T-cell (primary cell): ENCODE data around the gene SPECC1. TPM values are rescaled to one million over a fixed set of nuclear protein-coding genes. Genes with fewer than 3 reads are reported as not detected.
A peak's percentile ranks its signal among the peaks of the same experiment; 100 is the strongest.
"Not testable (repeated sequence)": the region's sequence is repeated elsewhere in the genome, so short reads cannot be mapped to it uniquely, and the experiment has no call there.

Source experiments
- ATAC-seq, 4 experiments: fragments of 200-7000 bp in 3 of 4; fragments of 150-1000 bp in 1 of 4; cut with Tn5 transposase; replicated peaks in 1 of 4; 1 replicate in 3 of 4; 2 replicates in 1 of 4; pipeline ENCODE4 v1.10.0; 2021; ENCODE audit warnings: moderate library complexity in 3 of 4, mild to moderate bottlenecking in 2 of 4, moderate number of reproducible peaks in 1 of 4
- CTCF ChIA-PET, 2 donors: fragments of 300-600 bp; sonication (Branson Sonifier 250); formaldehyde crosslinking; loops; one replicate each; lab custom pipeline; 2022; ENCODE audit warnings: antibody characterized with exemption in 2 of 2; lab: Charles Lee
- POLR2A ChIA-PET, 2 donors: fragments of 300-600 bp; sonication (Branson Sonifier 250); formaldehyde crosslinking; loops; one replicate each; lab custom pipeline; 2022; ENCODE audit warnings: antibody characterized with exemption in 2 of 2; lab: Charles Lee
- DNase-seq, 35 experiments: peaks; one replicate each; pipeline versions ENCODE4 v3.0.0 to v3.0.0-alpha.2; 2013 to 2023
- H3K27ac ChIP-seq: one replicate; pipeline ENCODE4 v1.5.1; 2013; ENCODE audit warnings: low read length
- H3K27me3 ChIP-seq, 2 experiments: replicated peaks in 1 of 2; 1 replicate in 1 of 2; 2 replicates in 1 of 2; pipeline versions ENCODE4 v1.6.1 to v1.7.0; 2013; ENCODE audit warnings: low read length in 1 of 2, mixed read lengths in 1 of 2; ENCODE audit not compliant: control insufficient read depth in 2 of 2, insufficient read depth in 2 of 2; ENCODE audit errors: extremely low read depth in 1 of 2
- H3K36me3 ChIP-seq, 2 donors: 1 replicate in 1 of 2; 2 replicates in 1 of 2; pipeline versions ENCODE4 v1.6.1 to v1.7.0; 2013; ENCODE audit warnings: low read length in 1 of 2; ENCODE audit not compliant: control insufficient read depth in 2 of 2, insufficient read depth in 1 of 2; ENCODE audit errors: extremely low read depth in 1 of 2
- H3K4me1 ChIP-seq, 2 experiments: 1 replicate in 1 of 2; 2 replicates in 1 of 2; pipeline versions ENCODE4 v1.6.1 to v1.7.0; 2013; ENCODE audit warnings: low read length in 2 of 2, mixed read lengths in 1 of 2; ENCODE audit not compliant: insufficient read depth in 2 of 2, control insufficient read depth in 1 of 2; ENCODE audit errors: extremely low read depth in 1 of 2
- H3K4me3 ChIP-seq, 2 donors: 1 replicate in 1 of 2; 2 replicates in 1 of 2; pipeline versions ENCODE4 v1.5.1 to v1.7.0; 2013; ENCODE audit warnings: mild to moderate bottlenecking in 2 of 2, low read length in 1 of 2, moderate library complexity in 1 of 2; ENCODE audit not compliant: control insufficient read depth in 1 of 2; ENCODE audit errors: extremely low read depth in 1 of 2
- H3K9me3 ChIP-seq: 2 replicates; pipeline ENCODE4 v1.7.0; 2013
- H3K27ac Mint-ChIP-seq, 2 donors: one replicate each; pipeline ENCODE4 v1.8.0; 2020 to 2021; ENCODE audit warnings: mild to moderate bottlenecking in 2 of 2, mixed read lengths in 2 of 2
- H3K27me3 Mint-ChIP-seq, 2 donors: one replicate each; pipeline ENCODE4 v1.8.0; 2021 to 2022; ENCODE audit warnings: mixed read lengths in 2 of 2
- H3K36me3 Mint-ChIP-seq: one replicate; pipeline ENCODE4 v1.8.0; 2021; ENCODE audit warnings: mixed read lengths
- H3K4me1 Mint-ChIP-seq, 3 donors: one replicate each; pipeline ENCODE4 v1.8.0; 2020 to 2022; ENCODE audit warnings: mixed read lengths in 3 of 3, mild to moderate bottlenecking in 1 of 3
- H3K4me3 Mint-ChIP-seq, 3 donors: one replicate each; pipeline ENCODE4 v1.8.0; 2020 to 2022; ENCODE audit warnings: mild to moderate bottlenecking in 3 of 3, mixed read lengths in 3 of 3, moderate library complexity in 3 of 3
- H3K9me3 Mint-ChIP-seq, 3 donors: one replicate each; pipeline ENCODE4 v1.8.0; 2020 to 2022; ENCODE audit warnings: mixed read lengths in 3 of 3
- WGBS: methylation state at CpG from one replicate; pipeline ENCODE4 v1.1.5; 2013; ENCODE audit warnings: missing lambda C conversion rate; ENCODE audit not compliant: insufficient coverage; 5-methylcytosine and 5-hydroxymethylcytosine counted together
- total RNA-seq, 35 experiments: library from RNA in 6 of 35; stranded (reverse) in 6 of 35; fragments of 120-200 nt in 1 of 35; gene quantifications; one replicate each; pipeline versions ENCODE4 v1.2.1 to v1.2.4 and lab custom pipeline; 2013 to 2026

SPECC1 gene
- total RNA-seq, 5 donors from 2014 or later (not counting 1 experiment from before 2014, with no cell fraction given), result 3.9 to 12.9 (median 6.0) TPM

- ATAC-seq (no peak), DNase-seq (no peak)
- 81% methylated on average over 10 of the region's 10 CpGs for WGBS
- Mint-ChIP-seq H3K36me3 (no peaks in the 10 kb centered on the region), H3K4me1 (no peaks in the 10 kb centered on the region), H3K27ac (peak overlapping the region in 1 of 2 donors; percentile 16), H3K27me3 (no peaks in the 10 kb centered on the region), H3K4me3 (no peak overlapping the region), H3K9me3 (no peaks in the 10 kb centered on the region)
- Histone ChIP-seq H3K4me3 (no peak overlapping the region), H3K9me3 (no peaks in the 10 kb centered on the region), H3K4me1 (peaks cover 0 to 6% of the 10 kb centered on the region in 2 experiments), H3K27ac (no peak overlapping the region), H3K27me3 (no peaks in the 10 kb centered on the region), H3K36me3 (no peaks in the 10 kb centered on the region)
- CTCF ChIA-PET, result no interaction called here
- POLR2A ChIA-PET, result no interaction called here
Measured at GRCh38 chr17:20313306-20313705, 304.1 kb downstream of the SPECC1 start.

GRCh38 chr17:20313891-20314290 is 304.7 kb downstream of the SPECC1 start:
- Histone ChIP-seq H3K4me3 (no peak overlapping the region), H3K36me3 (no peaks in the 10 kb centered on the region), H3K27me3 (no peaks in the 10 kb centered on the region), H3K9me3 (no peaks in the 10 kb centered on the region), H3K27ac (no peak overlapping the region), H3K4me1 (peaks cover 0 to 6% of the 10 kb centered on the region in 2 experiments)
- CTCF ChIA-PET, result no interaction called here
- H3K4me3 Mint-ChIP-seq, result no peak overlapping the region
- no peaks in the 10 kb centered on the region for H3K9me3 Mint-ChIP-seq
- ATAC-seq (no peak), DNase-seq (no peak)
- H3K27me3 Mint-ChIP-seq, result no peaks in the 10 kb centered on the region
- no peak overlapping the region for H3K27ac Mint-ChIP-seq
- POLR2A ChIA-PET, result no interaction called here
- 78% methylated on average over 3 of the region's 7 CpGs for WGBS
- H3K36me3 Mint-ChIP-seq, result no peaks in the 10 kb centered on the region
- H3K4me1 Mint-ChIP-seq, result no peaks in the 10 kb centered on the region

- WGBS, result 86% methylated on average over 2 of the region's 8 CpGs
- Mint-ChIP-seq H3K27ac (no peak overlapping the region), H3K36me3 (no peaks in the 10 kb centered on the region), H3K27me3 (no peaks in the 10 kb centered on the region), H3K9me3 (no peaks in the 10 kb centered on the region), H3K4me1 (no peaks in the 10 kb centered on the region), H3K4me3 (no peak overlapping the region)
- H3K9me3 ChIP-seq, result no peaks in the 10 kb centered on the region
- H3K4me1 ChIP-seq, result peaks cover 0 to 6% of the 10 kb centered on the region in 2 experiments
- H3K27me3 ChIP-seq, result no peaks in the 10 kb centered on the region
- no peak overlapping the region for H3K4me3 ChIP-seq
- no peaks in the 10 kb centered on the region for H3K36me3 ChIP-seq
- DNase-seq (peak in 2 of 35 experiments; percentile 7 to 20), ATAC-seq (no peak)
- no peak overlapping the region for H3K27ac ChIP-seq
- ChIA-PET CTCF (interaction anchor here in 1 of 2 donors (0.6 kb wide), 1 partner anchor 708 kb away, joined by 3 read pairs; no protein-coding TSS in a partner anchor), POLR2A (no interaction called here)
Measured at GRCh38 chr17:20314834-20315233, 305.7 kb downstream of the SPECC1 start.

GRCh38 chr17:20315311-20315710 is 306.2 kb downstream of the SPECC1 start:
- Mint-ChIP-seq H3K27ac (no peak overlapping the region), H3K9me3 (no peaks in the 10 kb centered on the region), H3K36me3 (no peaks in the 10 kb centered on the region), H3K4me3 (no peak overlapping the region), H3K27me3 (no peaks in the 10 kb centered on the region), H3K4me1 (no peaks in the 10 kb centered on the region)
- Histone ChIP-seq H3K4me3 (no peak overlapping the region), H3K27me3 (no peaks in the 10 kb centered on the region), H3K27ac (no peak overlapping the region), H3K9me3 (no peaks in the 10 kb centered on the region), H3K36me3 (no peaks in the 10 kb centered on the region), H3K4me1 (peaks cover 0 to 7% of the 10 kb centered on the region in 2 experiments)
- 93% methylated on average over 2 of the region's 10 CpGs for WGBS
- DNase-seq (no peak), ATAC-seq (no peak)
- CTCF ChIA-PET, result interaction anchor here in 1 of 2 donors (0.6 kb wide), 1 partner anchor 708 kb away, joined by 3 read pairs; no protein-coding TSS in a partner anchor
- POLR2A ChIA-PET, result no interaction called here

GRCh38 chr17:20315821-20316220 is 306.7 kb downstream of the SPECC1 start:
- POLR2A ChIA-PET, result no interaction called here
- no peaks in the 10 kb centered on the region for H3K9me3 Mint-ChIP-seq
- H3K36me3 Mint-ChIP-seq, result no peaks in the 10 kb centered on the region
- CTCF ChIA-PET, result interaction anchor here in 1 of 2 donors (0.8 kb wide), 1 partner anchor 89 kb away, joined by 4 read pairs; no protein-coding TSS in a partner anchor
- H3K36me3 ChIP-seq, result no peaks in the 10 kb centered on the region
- no peak for ATAC-seq
- H3K4me3 ChIP-seq, result no peak overlapping the region
- no peak overlapping the region for H3K4me3 Mint-ChIP-seq
- no peaks in the 10 kb centered on the region for H3K27me3 ChIP-seq
- no peaks in the 10 kb centered on the region for H3K4me1 Mint-ChIP-seq
- H3K27ac ChIP-seq, result no peak overlapping the region
- H3K4me1 ChIP-seq, result peaks cover 0 to 11% of the 10 kb centered on the region in 2 experiments
- no peaks in the 10 kb centered on the region for H3K27me3 Mint-ChIP-seq
- no peak overlapping the region for H3K27ac Mint-ChIP-seq
- 75% methylated on average over 2 of the region's 4 CpGs for WGBS
- DNase-seq, result no peak
- no peaks in the 10 kb centered on the region for H3K9me3 ChIP-seq

- DNase-seq (peak; percentile 61 to 88 (median 78)), ATAC-seq (peak; percentile 92 to 96 (median 95))
- H3K9me3 ChIP-seq, H3K36me3 ChIP-seq, H3K4me3 ChIP-seq, H3K9me3 Mint-ChIP-seq, H3K4me1 ChIP-seq, POLR2A ChIA-PET, H3K27me3 ChIP-seq, H3K4me1 Mint-ChIP-seq, H3K27me3 Mint-ChIP-seq, H3K36me3 Mint-ChIP-seq, H3K27ac Mint-ChIP-seq, H3K27ac ChIP-seq: not testable (repeated sequence)
- CTCF ChIA-PET, result interaction anchor here in 1 of 2 donors (0.7 to 1.3 kb wide), 4 partner anchors 30 to 328 kb away, joined by 3 to 10 read pairs (median 4); no protein-coding TSS in a partner anchor
- 21% methylated on average over 41 of the region's 47 CpGs for WGBS
- peak overlapping the region; percentile 27 to 41 (median 39) for H3K4me3 Mint-ChIP-seq
Measured at GRCh38 chr17:20320535-20321229, 311.5 kb downstream of the SPECC1 start.
